Tibial nerve (tissue), 3 donors: ENCODE results near the gene BMP8B.

Source experiments
- CTCF ChIP-seq, 5 experiments: fragments of 200-600 bp in 3 of 5; fragments of 450-650 bp in 2 of 5; sonication (generic) in 3 of 5; IDR thresholded peaks; one replicate each; pipeline ENCODE4 v1.5.1; 2016 to 2019; ENCODE audit warnings: antibody characterized with exemption in 5 of 5, mild to moderate bottlenecking in 3 of 5, moderate library complexity in 2 of 5
- POLR2A ChIP-seq, 2 donors: fragments of 450-650 bp; IDR thresholded peaks; one replicate each; pipeline ENCODE4 v1.6.1; 2017; ENCODE audit warnings: antibody characterized with exemption in 2 of 2, mild to moderate bottlenecking in 2 of 2, moderate library complexity in 2 of 2

- TF ChIP-seq CTCF (IDR thresholded peaks at IDR 0.05) (no peak), POLR2A (IDR thresholded peaks at IDR 0.05) (no peak)
Observed at GRCh38 chr1:39753132-39754025, 35.3 kb downstream of the BMP8B start.
